NT2/D1 (cell line): ENCODE results near the gene ASIP.
"Not testable (repeated sequence)": the region's sequence is repeated elsewhere in the genome, so short reads cannot be mapped to it uniquely, and the experiment has no call there.

ENCODE experiments used
- DNase-seq: peaks from one replicate; pipeline ENCODE4 v3.0.0-alpha.2; 2011; ENCODE audit warnings: low read depth, low spot score
- H3K27me3 ChIP-seq: 2 replicates; pipeline ENCODE4 v1.6.0; 2011; ENCODE audit warnings: mild to moderate bottlenecking; ENCODE audit not compliant: insufficient read length, insufficient read depth
- H3K36me3 ChIP-seq: 2 replicates; pipeline ENCODE4 v1.6.1; 2011; ENCODE audit warnings: mild to moderate bottlenecking, low read length, mixed read lengths; ENCODE audit not compliant: insufficient read depth, insufficient read length
- H3K4me1 ChIP-seq: 2 replicates; pipeline ENCODE4 v1.5.1; 2011; ENCODE audit not compliant: insufficient read depth, insufficient read length
- H3K4me3 ChIP-seq: 2 replicates; pipeline ENCODE4 v1.5.1; 2011; ENCODE audit warnings: low read depth; ENCODE audit not compliant: insufficient read length
- H3K9ac ChIP-seq: 2 replicates; pipeline ENCODE4 v1.6.0; 2011; ENCODE audit warnings: low read depth; ENCODE audit not compliant: insufficient read length
- H3K9me3 ChIP-seq: 2 replicates; pipeline ENCODE4 v1.5.1; 2011; ENCODE audit warnings: mild to moderate bottlenecking, low read length; ENCODE audit not compliant: insufficient read depth
- SUZ12 ChIP-seq: IDR thresholded peaks from 2 replicates; pipeline ENCODE4 v1.6.1; 2011; ENCODE audit not compliant: insufficient read length, insufficient read depth; ENCODE audit errors: extremely low read depth
- YY1 ChIP-seq: IDR thresholded peaks from 2 replicates; pipeline ENCODE4 v1.6.1; 2011; ENCODE audit not compliant: insufficient read length, insufficient read depth
- ZNF274 ChIP-seq: IDR thresholded peaks from 2 replicates; pipeline ENCODE4 v1.6.1; 2011; ENCODE audit warnings: mild to moderate bottlenecking, low read depth, low read length

Gene ASIP

GRCh38 chr20:34240693-34241615, at the start of gene ASIP:
Gene ASIP (plus strand): TSS chr20:34241423. CDS start chr20:34260375, 18,952 bp downstream.
- H3K4me3 ChIP-seq: no peak within 1 kb of the TSS
- no peak within 1 kb of the TSS for H3K9ac ChIP-seq
- no peaks in the 10 kb centered on the region for H3K4me1 ChIP-seq
- H3K36me3 ChIP-seq: no peaks in the 10 kb centered on the region
- H3K9me3 ChIP-seq: no peaks in the 10 kb centered on the region
- TF ChIP-seq ZNF274 (no peak), YY1 (no peak)
- no peak for DNase-seq
- no peaks in the 10 kb centered on the region for H3K27me3 ChIP-seq

GRCh38 chr20:34193051-34193450, 48.2 kb upstream of the ASIP start:
- Histone ChIP-seq H3K27me3 (no peaks in the 10 kb centered on the region), H3K9me3 (no peaks in the 10 kb centered on the region), H3K36me3 (no peaks in the 10 kb centered on the region), H3K4me1 (peaks cover 3% of the 10 kb centered on the region), H3K4me3 (no peak overlapping the region), H3K9ac (no peak overlapping the region)
- TF ChIP-seq ZNF274: no peak
- TF ChIP-seq YY1: no peak
- no peak for DNase-seq

GRCh38 chr20:34199183-34199582, 42.0 kb upstream of the ASIP start:
- TF ChIP-seq YY1 (no peak), SUZ12 (no peak)
- Histone ChIP-seq H3K4me1 (peaks cover 3% of the 10 kb centered on the region), H3K4me3 (no peak overlapping the region), H3K27me3 (no peaks in the 10 kb centered on the region), H3K9ac (no peak overlapping the region), H3K9me3 (no peaks in the 10 kb centered on the region), H3K36me3 (no peaks in the 10 kb centered on the region)
- no peak for DNase-seq

GRCh38 chr20:34200023-34200422, 41.2 kb upstream of the ASIP start:
- TF ChIP-seq ZNF274 (no peak), SUZ12 (no peak), YY1 (no peak)
- no peaks in the 10 kb centered on the region for H3K27me3 ChIP-seq
- H3K9ac ChIP-seq: no peak overlapping the region
- DNase-seq: no peak
- no peaks in the 10 kb centered on the region for H3K36me3 ChIP-seq
- no peaks in the 10 kb centered on the region for H3K9me3 ChIP-seq
- no peak overlapping the region for H3K4me3 ChIP-seq
- peaks cover 3% of the 10 kb centered on the region for H3K4me1 ChIP-seq

- H3K27me3 ChIP-seq: no peaks in the 10 kb centered on the region
- no peak for DNase-seq
- H3K4me3 ChIP-seq: no peak overlapping the region
- no peak for TF ChIP-seq ZNF274
- TF ChIP-seq YY1: no peak
- no peak for TF ChIP-seq SUZ12
- H3K4me1 ChIP-seq: peaks cover 3% of the 10 kb centered on the region
- no peaks in the 10 kb centered on the region; the same call in 1 of the 2 replicates for H3K9me3 ChIP-seq
- no peak overlapping the region for H3K9ac ChIP-seq
- no peaks in the 10 kb centered on the region for H3K36me3 ChIP-seq
Measured at GRCh38 chr20:34201531-34201930, 39.7 kb upstream of the ASIP start.

- not testable (repeated sequence) for H3K9ac ChIP-seq, H3K4me1 ChIP-seq, H3K27me3 ChIP-seq, H3K36me3 ChIP-seq, H3K4me3 ChIP-seq, DNase-seq
- peaks cover 11% of the 10 kb centered on the region; the same call in 1 of the 2 replicates for H3K9me3 ChIP-seq
Measured at GRCh38 chr20:34205172-34205880, 35.9 kb upstream of the ASIP start.

GRCh38 chr20:34209111-34209510, 32.1 kb upstream of the ASIP start:
- Histone ChIP-seq H3K4me3 (no peak overlapping the region), H3K9me3 (peaks cover 29% of the 10 kb centered on the region), H3K36me3 (no peaks in the 10 kb centered on the region), H3K27me3 (peaks cover 12% of the 10 kb centered on the region), H3K9ac (no peak overlapping the region), H3K4me1 (no peaks in the 10 kb centered on the region)
- no peak for TF ChIP-seq SUZ12
- no peak for TF ChIP-seq YY1
- TF ChIP-seq ZNF274: no peak
- DNase-seq: no peak

- peaks cover 29% of the 10 kb centered on the region for H3K9me3 ChIP-seq
Measured at GRCh38 chr20:34210271-34210670, 31.0 kb upstream of the ASIP start.

More at GRCh38 chr20:34210271-34210670, 31.0 kb upstream of the ASIP start:
- Histone ChIP-seq H3K9ac (no peak overlapping the region), H3K4me1 (no peaks in the 10 kb centered on the region), H3K4me3 (no peak overlapping the region), H3K36me3 (no peaks in the 10 kb centered on the region), H3K27me3 (peaks cover 23% of the 10 kb centered on the region)
- no peak for DNase-seq
- no peak for TF ChIP-seq ZNF274
- no peak for TF ChIP-seq YY1
- no peak for TF ChIP-seq SUZ12
